NK-92 (cell line): ENCODE results near the gene ROS1.

ENCODE experiments used
- DNase-seq: peaks from one replicate; lab custom pipeline; 2025; ENCODE audit not compliant: unreplicated experiment; lab: John Stamatoyannopoulos, UW

ROS1 gene

DNA sequence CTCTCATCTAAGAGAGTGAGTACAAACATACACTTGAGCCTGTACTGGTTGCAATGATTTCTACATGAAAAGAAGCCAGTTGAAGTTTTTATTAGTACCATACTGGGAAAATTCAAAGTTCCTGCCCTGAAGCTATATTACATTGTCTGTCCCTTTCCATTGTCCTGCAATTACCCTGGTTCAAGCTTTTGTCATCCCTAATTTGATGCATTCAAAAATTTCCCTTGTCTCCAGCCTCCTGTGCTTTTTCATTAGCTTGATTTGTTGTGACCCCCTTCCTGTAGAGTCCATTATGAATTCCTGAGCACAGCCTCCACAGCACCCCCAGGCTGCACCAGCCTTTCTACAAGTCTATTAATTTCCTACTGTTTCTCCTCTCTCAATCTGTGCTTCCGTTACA, 114.0 kb downstream of the ROS1 start:
- DNase-seq, result no peak

DNA sequence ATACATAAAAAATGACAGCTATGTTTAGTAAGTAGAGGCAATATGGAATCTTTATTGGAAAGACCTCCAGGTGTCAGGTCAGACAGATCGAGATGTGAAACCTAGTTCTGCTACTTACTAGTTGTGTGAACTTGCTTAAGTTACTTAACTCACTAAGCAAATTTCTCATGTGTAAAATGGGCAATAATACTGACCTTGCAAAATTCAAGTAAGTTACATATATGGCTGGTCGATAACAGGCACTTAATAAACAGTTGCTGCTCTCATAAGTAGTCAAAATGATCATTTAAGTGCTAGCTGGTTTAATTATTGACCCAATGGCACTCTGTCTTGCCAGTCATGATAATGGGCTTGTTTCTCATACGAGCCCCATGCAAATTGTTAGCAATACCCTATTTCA, 114.4 kb downstream of the ROS1 start:
- DNase-seq, result no peak

DNA sequence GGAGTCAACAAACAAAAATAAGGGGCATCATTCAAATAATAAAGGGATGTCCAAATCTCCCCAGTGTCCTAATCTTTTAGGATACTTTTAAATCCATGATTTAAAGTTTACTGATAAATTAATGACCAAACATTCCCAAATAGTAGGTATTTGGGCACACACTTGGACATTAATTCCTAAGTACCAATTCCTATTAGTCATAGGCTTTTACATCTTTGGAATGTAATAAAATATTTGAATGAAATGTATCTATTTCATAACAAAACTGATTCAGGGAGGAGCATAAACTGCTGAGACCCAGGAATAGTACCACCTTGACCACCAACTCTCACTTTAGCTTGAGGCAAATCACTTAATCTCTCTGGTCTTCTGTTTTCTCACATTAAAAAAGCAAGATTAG, 116.1 kb downstream of the ROS1 start:
- no peak for DNase-seq

DNA sequence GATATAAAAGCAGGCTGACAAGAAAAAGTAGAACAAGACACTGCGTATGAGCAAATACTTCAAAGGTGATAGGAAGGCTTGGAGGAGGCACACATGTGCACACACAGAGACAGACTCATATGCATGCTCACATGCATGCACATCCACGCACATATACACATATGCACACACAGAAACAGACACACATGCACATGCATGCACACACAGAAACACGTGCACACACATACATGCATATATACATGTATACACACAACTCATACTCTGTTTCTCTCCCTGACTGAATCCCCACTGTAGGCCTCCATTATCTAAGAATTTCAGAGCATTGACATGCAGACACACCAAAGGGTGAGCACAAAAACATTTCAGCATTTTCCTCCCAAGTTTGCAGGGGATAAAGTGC, 116.7 kb downstream of the ROS1 start:
- DNase-seq, result no peak

DNA sequence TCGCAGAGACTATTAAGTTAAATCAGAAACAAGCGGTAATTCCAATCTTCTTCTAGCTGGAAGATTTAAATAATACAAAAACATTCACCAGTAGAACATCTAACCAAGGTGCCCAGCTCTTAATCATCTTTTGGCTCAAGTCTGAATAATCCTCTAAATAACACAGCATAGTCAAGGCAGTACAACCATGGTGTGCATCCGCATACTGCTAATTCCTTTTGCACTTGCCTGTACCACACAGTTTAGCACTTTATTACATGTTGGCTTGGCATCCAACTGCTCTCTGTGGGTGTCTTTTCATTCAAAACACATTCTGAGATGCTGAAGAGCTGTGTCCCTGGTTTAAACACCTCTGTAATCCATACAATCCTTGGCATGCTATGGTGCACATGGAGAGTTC, 118.1 kb downstream of the ROS1 start:
- DNase-seq, result no peak

DNA sequence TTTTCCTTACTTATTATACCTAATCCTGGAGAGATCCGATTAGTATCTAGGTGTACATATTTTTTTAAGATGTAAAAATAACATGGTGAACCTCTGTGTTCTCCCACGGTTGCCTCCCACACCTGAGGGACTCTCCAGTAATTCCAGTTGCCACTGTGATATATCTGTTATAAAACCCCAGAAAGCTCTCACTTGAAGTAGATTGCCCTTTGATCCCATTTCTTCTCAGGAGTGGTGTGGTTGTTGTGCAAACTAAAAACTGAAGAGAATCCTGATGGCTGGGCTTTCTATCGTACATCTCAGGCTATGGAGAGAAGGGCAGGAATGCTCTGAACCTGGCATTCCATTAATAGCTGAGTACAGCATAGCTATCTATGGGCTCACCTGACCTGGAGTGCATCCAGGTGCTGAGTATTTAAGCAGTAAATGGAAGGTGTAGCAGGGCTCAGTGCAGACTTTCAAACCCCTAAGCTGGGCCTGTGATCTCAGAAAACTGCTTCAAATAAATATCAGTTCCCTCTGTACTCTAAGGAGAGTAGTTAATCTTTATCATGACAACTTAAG, 119.4 kb downstream of the ROS1 start:
- DNase-seq, result no peak

DNA sequence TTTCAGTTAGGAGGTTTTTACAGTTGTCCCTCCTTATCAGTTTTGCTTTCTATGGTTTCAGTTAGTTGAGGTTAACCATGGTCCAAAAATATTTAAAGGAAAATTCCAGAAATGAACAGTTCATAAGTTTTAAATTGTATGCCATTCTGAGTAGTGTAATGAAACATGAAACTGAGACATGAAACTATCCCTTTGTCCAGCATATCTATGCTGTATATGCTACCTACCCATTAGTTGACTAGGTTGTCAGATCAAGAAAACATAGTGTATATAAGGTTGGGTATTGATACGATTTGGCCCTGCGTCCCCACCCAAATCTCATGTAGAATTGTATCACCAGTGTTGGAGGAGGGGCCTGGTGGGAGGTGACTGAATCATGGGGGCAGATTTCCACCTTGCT, 121.3 kb downstream of the ROS1 start:
- no peak for DNase-seq

DNA sequence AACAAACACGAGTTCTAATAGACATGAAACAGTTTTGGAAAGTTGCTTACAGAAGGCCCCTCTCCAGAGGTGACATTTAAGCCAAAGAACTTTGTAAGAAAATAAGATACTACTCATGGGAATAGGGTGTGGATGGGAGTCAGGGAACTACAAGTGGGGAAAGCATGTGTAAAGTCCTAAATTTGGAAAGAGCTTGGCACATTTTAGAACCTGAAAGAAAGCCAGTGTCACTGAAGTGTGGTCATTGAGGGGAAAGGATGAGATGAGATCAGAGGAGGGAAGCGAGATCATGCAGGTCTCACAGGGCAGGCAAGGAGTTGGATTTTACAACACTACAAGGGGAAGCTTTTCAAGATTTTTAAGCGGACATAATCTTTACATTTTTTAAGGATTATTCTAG, 122.4 kb downstream of the ROS1 start:
- no peak for DNase-seq

DNA sequence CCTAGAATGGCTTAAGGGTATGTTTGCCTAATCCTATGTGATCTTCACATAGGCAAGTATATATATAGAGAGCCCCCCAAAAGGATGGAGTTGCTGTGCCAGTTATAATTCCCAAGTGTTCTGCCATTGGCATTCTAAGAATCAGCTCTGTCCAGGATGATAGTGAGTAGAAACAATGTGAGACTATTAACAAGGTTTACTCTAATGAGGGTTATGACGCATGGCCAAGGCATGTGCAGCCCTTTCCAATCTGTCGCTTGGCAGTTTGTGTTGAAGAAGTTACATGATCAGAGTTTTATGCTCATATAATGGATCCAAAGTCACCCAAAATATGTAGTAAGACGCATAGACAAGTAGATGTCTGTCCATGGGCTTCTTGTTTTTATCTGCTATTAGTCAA, 126.8 kb downstream of the ROS1 start:
- no peak for DNase-seq

DNA sequence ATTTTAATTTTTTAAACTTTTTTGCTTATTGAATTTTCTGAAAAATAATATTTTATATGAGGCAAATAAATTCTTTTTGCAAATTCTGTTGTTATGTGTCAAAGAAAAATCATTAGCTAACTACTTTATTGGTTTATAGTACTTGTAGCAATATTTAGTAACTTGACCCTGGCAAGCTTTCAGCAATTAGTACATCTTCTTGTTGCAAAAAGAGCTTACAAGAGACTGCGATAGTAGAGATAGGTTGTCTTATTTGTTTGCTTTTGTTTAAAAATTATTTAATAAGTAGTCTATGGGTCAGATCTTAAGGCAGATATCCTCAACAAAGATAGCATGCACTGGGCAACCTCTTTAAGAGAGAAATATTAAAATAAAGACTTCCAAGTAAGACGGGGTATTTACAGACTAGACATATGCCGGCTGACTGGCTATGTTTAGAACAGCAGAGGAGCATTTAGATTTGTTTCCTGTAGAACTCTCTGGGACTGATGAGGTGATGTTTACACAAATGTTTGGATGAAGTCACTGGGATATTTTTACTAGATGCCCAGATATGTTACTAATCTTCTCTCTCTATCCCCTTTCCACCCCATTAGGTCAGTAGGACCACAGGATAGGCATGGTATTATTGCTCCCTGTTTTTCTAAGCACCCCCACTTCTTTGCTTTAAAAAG, 135.4 kb downstream of the ROS1 start:
- DNase-seq, result no peak

DNA sequence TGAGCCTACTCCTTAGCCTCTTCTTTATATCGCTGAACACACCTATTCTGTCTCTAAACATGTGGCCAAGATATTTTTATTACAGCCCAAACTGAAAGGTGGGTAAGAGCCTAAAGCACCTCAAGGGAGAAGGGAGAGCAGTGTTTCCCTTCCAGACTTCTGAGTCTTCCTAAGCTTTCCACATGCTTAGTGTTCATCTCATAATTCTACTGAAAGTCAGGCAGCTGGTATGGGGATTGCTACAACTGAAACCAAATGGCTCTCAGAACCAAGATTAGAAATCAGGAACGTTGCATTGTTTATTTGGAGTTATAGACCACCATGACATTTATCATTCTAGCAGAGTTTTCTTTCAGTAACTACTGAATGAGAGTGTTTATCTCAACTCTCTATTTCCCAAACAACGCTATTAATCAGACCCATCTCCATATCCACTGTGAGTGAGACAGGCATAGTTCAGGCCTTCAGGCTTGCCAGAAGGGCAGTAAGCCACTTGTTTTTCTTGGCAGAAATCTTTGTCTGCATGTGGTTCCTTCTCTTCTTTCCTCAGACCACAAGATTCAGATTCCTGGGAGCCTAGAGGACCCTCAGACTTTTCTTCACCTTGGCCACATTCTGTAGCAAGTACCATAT, 137.5 kb downstream of the ROS1 start:
- no peak for DNase-seq

DNA sequence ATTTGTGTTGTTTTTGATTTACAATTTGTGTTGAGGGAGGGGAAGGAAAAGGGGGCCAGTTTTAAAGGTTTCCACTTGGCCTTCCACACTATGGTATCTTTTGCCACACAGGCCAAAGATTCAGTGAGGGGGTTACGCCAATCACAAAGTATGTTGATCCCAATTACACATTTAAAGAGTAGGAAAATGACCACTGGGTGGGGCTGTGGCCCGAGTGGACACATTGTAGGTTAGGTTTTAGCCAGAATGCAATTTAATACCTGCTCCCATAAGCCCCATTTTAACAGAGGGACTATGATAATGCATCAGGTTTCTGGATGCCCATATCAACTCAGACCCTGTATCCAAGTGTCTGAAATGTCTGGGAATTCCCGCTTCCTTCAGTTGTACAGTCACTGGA, 144.8 kb downstream of the ROS1 start:
- DNase-seq, result no peak

DNA sequence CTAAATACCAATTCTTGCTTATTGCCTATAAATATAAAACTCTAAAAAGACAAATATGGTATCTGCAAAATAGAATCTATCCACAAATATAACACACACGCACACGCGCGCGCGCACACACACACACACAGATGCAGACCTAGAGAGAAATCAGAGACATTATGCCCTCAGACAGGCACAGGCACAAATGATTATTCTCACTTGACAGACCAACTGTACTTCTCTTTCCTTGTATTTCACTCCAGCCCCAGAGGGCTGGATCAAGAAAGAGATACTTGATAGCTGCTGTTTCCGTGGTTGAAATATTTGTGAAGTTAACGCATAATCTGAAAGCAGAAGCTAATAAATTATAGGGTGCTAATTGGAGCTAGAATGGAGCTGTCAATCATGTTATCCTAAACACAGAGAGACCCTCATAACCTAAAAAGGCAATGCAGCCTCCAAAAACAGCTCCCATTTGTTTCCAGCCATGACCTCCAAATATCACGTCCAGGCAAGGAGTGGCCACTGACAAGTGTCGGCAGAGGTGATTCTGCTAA, 148.9 kb downstream of the ROS1 start:
- DNase-seq, result no peak

DNA sequence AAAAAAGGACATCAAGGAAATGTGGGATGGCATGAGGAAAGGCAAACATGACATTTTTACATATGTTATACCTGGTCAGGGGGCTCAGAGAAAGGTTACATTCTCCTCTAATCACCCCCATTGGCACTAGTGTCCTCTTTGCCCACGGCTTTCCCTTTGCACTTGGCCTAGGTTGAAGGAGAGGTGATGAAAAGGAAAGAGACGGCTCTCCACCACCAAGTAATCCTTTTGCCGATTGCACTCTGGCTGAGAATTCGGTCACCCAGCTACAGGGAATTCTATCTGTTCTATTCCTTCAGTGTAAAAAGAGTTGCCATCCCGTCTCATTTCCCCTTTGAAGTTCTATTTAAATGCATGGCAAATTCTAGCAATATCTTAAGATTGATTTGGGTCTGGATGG, 150.0 kb downstream of the ROS1 start:
- no peak for DNase-seq

DNA sequence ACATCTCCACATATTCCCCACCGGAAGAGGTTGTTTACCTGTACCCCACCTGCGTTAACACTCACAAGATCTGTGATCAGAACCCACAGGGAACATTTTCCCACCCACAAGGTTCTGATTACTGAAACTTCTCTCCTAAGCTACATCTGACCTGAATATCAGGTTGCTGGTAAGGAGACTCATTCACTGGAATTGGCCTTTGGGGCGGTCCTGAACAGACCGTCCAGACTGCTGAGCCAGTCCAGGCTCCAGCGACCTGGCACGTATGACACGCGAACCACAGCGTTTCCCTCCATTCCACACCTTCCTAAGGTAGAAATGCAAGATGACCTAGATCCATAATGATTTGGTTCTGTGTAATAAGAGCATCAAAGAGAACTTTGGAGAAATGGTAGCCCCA, 150.5 kb downstream of the ROS1 start:
- DNase-seq, result no peak

DNA sequence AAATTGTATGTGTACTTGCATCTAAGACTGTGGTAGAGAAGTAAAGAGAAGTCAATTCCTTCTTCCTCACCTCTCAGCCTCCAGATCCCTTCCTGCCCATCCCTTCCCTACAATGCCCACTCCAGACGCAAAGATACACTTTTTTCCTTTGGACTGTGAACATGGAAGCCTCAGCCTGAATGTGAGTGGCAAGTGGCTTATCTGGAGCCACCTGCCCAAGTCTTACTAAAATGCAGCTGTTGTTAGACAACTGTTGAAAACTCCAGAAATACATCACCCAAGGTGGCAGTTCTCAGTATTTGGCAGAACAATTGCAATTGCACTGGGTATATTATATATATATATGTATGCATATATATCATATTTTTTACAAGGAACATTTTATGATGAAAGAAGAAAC, 152.9 kb downstream of the ROS1 start:
- DNase-seq, result no peak

DNA sequence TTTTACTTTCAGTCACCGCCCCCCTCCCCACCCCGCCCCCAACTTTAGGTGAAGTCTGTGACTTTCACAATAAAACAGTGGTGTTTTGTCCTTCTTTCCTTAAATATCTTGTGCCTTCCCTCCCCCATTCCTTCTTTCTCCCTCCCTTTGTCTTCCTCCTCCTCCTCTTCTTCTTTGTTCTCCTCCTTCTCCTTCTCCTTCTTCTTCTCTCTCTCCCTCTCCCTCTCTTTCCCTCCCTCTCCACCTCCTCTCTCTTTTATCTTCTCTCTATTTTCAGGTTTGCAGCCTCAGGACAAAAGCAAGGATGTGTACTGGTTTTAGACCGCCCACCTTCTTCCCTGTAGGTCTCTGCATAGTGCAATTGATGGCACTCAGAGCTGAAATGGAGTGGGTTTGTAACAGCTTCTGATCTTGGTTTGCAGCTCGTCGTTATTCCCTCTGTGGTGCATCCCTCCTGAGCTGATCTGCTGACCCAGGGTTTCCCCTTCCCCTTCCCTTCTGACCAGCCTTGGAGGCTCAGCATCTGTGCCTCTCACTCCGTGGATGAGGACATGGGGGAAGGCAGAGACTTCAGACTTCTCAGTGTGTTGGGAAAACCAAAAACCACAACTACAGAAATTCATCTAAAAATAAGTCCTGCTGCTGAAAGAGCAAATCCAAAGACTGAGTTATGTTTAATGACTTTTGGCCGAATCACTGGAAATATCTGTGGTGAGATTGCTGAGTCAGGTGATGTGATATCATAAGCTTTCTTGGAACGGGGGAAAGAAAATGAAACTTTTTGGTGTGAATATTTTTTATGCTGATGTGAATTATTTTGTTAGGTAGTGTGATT, 153.5 kb downstream of the ROS1 start:
- DNase-seq, result no peak

DNA sequence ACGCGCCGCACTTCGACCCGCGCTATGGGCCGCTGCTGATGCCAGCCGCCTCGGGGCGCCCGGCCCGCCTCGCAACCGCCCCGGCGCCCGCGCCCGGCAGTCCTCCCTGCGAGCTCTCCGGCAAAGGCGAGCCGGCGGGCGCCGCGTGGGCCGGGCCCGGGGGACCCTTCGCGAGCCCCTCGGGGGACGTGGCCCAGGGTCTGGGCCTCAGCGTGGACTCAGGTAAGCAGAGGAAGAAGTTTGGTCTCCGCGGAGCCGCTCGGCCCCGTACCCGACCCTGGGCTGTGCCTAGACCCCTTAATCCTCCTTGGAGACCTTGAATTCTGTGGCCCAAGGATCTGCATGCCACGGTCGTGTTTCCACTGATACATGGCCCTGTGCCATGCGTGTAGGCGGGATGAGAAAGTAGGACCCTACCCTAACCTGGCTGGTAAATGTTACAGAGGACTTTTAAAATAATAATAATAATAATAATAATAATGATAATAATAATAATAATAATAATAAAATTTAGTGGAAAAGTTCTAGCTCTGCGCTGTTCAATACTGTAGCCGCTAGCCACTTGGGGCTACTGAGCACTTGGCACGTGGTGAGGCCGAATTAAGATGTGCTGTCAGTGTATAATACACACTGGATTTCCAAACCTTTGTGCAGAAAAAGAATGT, 154.8 kb downstream of the ROS1 start:
- no peak for DNase-seq

DNA sequence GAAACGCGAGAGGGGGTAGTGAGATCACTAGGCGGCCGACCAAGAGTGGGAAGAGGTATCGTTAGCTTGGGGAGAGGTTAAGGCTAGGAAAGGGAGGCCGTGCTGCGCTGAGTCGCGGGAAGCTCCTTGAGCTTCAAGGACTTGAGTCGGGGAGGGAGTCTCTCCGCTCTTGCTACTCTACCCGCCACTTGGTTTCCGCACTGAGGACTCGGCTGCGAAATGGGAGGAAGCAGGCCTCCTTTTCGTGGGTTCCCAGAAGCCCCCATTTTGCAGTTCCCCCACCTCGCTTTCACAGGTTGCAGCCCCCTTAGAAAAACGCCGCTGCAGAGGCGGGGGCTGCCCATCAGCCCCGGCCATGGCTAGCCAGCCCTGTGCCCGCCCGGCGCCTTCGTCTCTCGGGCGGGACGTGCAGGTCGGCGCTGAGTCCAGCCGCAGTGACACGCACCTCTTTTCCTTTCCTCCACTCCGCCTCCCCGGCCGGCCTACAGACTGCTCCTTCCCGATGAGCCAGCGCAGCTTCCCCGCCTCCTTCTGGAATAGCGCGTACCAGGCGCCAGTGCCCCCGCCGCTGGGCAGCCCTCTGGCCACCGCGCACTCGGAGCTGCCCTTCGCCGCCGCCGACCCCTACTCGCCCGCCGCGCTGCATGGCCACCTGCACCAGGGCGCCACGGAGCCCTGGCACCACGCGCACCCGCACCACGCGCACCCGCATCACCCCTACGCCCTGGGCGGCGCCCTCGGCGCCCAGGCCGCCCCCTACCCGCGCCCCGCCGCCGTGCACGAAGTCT, 155.5 kb downstream of the ROS1 start:
- no peak for DNase-seq

DNA sequence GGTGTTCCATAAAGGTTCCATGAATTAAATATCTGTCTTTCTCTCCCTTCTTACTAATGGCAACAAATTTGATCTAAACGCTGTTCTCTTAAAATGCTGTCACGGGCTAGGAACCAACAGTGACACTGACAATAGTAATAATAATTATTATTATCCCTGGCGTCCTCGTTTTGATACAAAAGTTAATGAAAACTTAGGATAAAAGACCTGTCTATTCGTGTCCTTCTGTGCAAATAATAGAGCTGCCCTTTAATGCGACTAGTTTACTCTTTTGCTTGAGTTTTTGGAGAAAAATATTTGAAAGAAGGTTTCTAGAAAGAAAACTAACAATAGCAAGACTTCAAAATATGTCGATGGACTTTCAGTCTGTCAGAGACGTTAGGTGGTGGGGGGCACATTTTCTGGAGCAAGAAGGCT, 156.1 kb downstream of the ROS1 start:
- DNase-seq, result no peak
